Measurements from ENCODE around the gene P4HB.
A peak's percentile ranks its signal among the peaks of the same experiment; 100 is the strongest.

P4HB gene

GRCh38 chr17:81813861-81814683, 46.3 kb downstream of the P4HB start:
- no peak for DNase-seq
- TF ChIP-seq GATA1 (IDR thresholded peaks at IDR 0.05; ENCODE audit: low read depth, low read length) (no peak), POLR2A (IDR thresholded peaks at IDR 0.05; ENCODE audit: low read length) (no peak)

GRCh38 chr17:81813371-81813684, 47.0 kb downstream of the P4HB start:
- TF ChIP-seq POLR2A (IDR thresholded peaks at IDR 0.05; ENCODE audit: low read length) (no peak), GATA1 (IDR thresholded peaks at IDR 0.05; ENCODE audit: low read depth, low read length) (no peak)
- DNase-seq: no peak

- DNase-seq: no peak
- TF ChIP-seq GATA1 (IDR thresholded peaks at IDR 0.05; ENCODE audit: low read depth, low read length) (no peak), POLR2A (IDR thresholded peaks at IDR 0.05; ENCODE audit: low read length) (no peak)
Measured at GRCh38 chr17:81812571-81813370, 47.6 kb downstream of the P4HB start.

GRCh38 chr17:81811705-81812570, 48.4 kb downstream of the P4HB start:
- no peak for DNase-seq
- TF ChIP-seq POLR2A (IDR thresholded peaks at IDR 0.05; ENCODE audit: low read length) (no peak), GATA1 (IDR thresholded peaks at IDR 0.05; ENCODE audit: low read depth, low read length) (no peak)

- no peak for TF ChIP-seq GATA1 (IDR thresholded peaks at IDR 0.05; ENCODE audit: low read depth, low read length)
- TF ChIP-seq POLR2A (IDR thresholded peaks at IDR 0.05; ENCODE audit: low read length): no peak
- DNase-seq: no peak
Measured at GRCh38 chr17:81810892-81811704, 49.2 kb downstream of the P4HB start.

- no peak for DNase-seq
- TF ChIP-seq GATA1 (IDR thresholded peaks at IDR 0.05; ENCODE audit: low read depth, low read length): no peak
Measured at GRCh38 chr17:81810476-81810875, 49.9 kb downstream of the P4HB start.

- DNase-seq: no peak
- TF ChIP-seq POLR2A (IDR thresholded peaks at IDR 0.05; ENCODE audit: low read length) (no peak), GATA1 (IDR thresholded peaks at IDR 0.05; ENCODE audit: low read depth, low read length) (no peak)
Measured at GRCh38 chr17:81809556-81809998, 50.8 kb downstream of the P4HB start.

- TF ChIP-seq GATA1 (IDR thresholded peaks at IDR 0.05; ENCODE audit: low read depth, low read length): no peak
- no peak for TF ChIP-seq POLR2A (IDR thresholded peaks at IDR 0.05; ENCODE audit: low read length)
- peak in 1 of 2 experiments; percentile 35 for DNase-seq
Measured at GRCh38 chr17:81808778-81809555, 51.4 kb downstream of the P4HB start.

GRCh38 chr17:81807839-81808238, 52.5 kb downstream of the P4HB start:
- DNase-seq: no peak
- TF ChIP-seq GATA1 (IDR thresholded peaks at IDR 0.05; ENCODE audit: low read depth, low read length) (no peak), POLR2A (IDR thresholded peaks at IDR 0.05; ENCODE audit: low read length) (no peak)

- TF ChIP-seq GATA1 (IDR thresholded peaks at IDR 0.05; ENCODE audit: low read depth, low read length): no peak
- TF ChIP-seq POLR2A (IDR thresholded peaks at IDR 0.05; ENCODE audit: low read length): no peak
- DNase-seq: no peak
Measured at GRCh38 chr17:81807210-81807719, 53.1 kb downstream of the P4HB start.

- DNase-seq: peak in 1 of 2 experiments; percentile 44
- TF ChIP-seq GATA1 (IDR thresholded peaks at IDR 0.05; ENCODE audit: low read depth, low read length) (no peak), POLR2A (IDR thresholded peaks at IDR 0.05; ENCODE audit: low read length) (no peak)
Measured at GRCh38 chr17:81806461-81807209, 53.7 kb downstream of the P4HB start.
